CD4-positive, alpha-beta memory T cell (primary cell): ENCODE data around the gene GLS. TPM values are rescaled to one million over a fixed set of nuclear protein-coding genes. Genes with fewer than 3 reads are reported as not detected.

ENCODE experiments used
- CTCF ChIA-PET: fragments of 350-600 bp; sonication (Branson Sonifier 250); formaldehyde crosslinking; loops from one replicate; lab custom pipeline; 2021; ENCODE audit warnings: inconsistent platforms; ENCODE audit not compliant: partially characterized antibody; lab: Charles Lee
- POLR2A ChIA-PET: fragments of 350-600 bp; sonication (Branson Sonifier 250); formaldehyde crosslinking; loops from one replicate; lab custom pipeline; 2021; ENCODE audit not compliant: partially characterized antibody; lab: Charles Lee
- DNase-seq, 5 donors: peaks; one replicate each; pipeline versions ENCODE4 v3.0.0 to v3.0.0-alpha.2; 2020 to 2022; ENCODE audit warnings: mixed read lengths in 1 of 5
- H3K27ac ChIP-seq: one replicate; pipeline ENCODE4 v1.7.0; 2013; ENCODE audit warnings: low read depth, low read length
- H3K27me3 ChIP-seq: 2 replicates; pipeline ENCODE4 v1.7.0; 2013; ENCODE audit warnings: mild to moderate bottlenecking, low read length, moderate library complexity; ENCODE audit not compliant: insufficient read depth
- H3K36me3 ChIP-seq: 2 replicates; pipeline ENCODE4 v1.7.0; 2013; ENCODE audit warnings: mild to moderate bottlenecking, low read length, moderate library complexity; ENCODE audit not compliant: insufficient read depth
- H3K4me1 ChIP-seq: 2 replicates; pipeline ENCODE4 v1.7.0; 2013; ENCODE audit warnings: mild to moderate bottlenecking, low read length, moderate library complexity; ENCODE audit not compliant: insufficient read depth
- H3K4me3 ChIP-seq, 2 donors: one replicate each; pipeline ENCODE4 v1.7.0; 2013; ENCODE audit warnings: low read length in 2 of 2, mild to moderate bottlenecking in 1 of 2
- H3K9me3 ChIP-seq, 2 donors: one replicate each; pipeline ENCODE4 v1.7.0; 2013; ENCODE audit warnings: low read length in 2 of 2, control low read depth in 1 of 2; ENCODE audit not compliant: control insufficient read depth in 1 of 2
- H3K27ac Mint-ChIP-seq, 7 donors: one replicate each; pipeline ENCODE4 v1.8.0; 2020 to 2021; ENCODE audit warnings: mixed read lengths in 7 of 7, mild to moderate bottlenecking in 6 of 7, inconsistent platforms in 3 of 7, moderate library complexity in 3 of 7
- H3K27me3 Mint-ChIP-seq, 2 donors: one replicate each; pipeline ENCODE4 v1.8.0; 2020 to 2021; ENCODE audit warnings: mixed read lengths in 2 of 2
- H3K36me3 Mint-ChIP-seq, 2 donors: one replicate each; pipeline ENCODE4 v1.8.0; 2020 to 2021; ENCODE audit warnings: mixed read lengths in 2 of 2, inconsistent platforms in 1 of 2, mild to moderate bottlenecking in 1 of 2
- H3K4me1 Mint-ChIP-seq, 4 donors: one replicate each; pipeline ENCODE4 v1.8.0; 2020 to 2021; ENCODE audit warnings: mixed read lengths in 4 of 4, mild to moderate bottlenecking in 1 of 4
- H3K4me3 Mint-ChIP-seq, 8 donors: one replicate each; pipeline ENCODE4 v1.8.0; 2020 to 2021; ENCODE audit warnings: mixed read lengths in 8 of 8, mild to moderate bottlenecking in 7 of 8, moderate library complexity in 6 of 8, inconsistent platforms in 3 of 8
- H3K9me3 Mint-ChIP-seq, 8 donors: one replicate each; pipeline ENCODE4 v1.8.0; 2020 to 2021; ENCODE audit warnings: mixed read lengths in 8 of 8, mild to moderate bottlenecking in 5 of 8, inconsistent platforms in 3 of 8, moderate library complexity in 1 of 8
- intact Hi-C: fragments of 100-400 bp; cut with micrococcal nuclease; formaldehyde crosslinking; loops from one replicate; pipeline ENCODE4 v1.15.1; 2023
- polyA plus RNA-seq, 2 donors: library from polyadenylated mRNA; unstranded; fragments of 300-500 nt; fragmentation: Illumina TruSeq; gene quantifications; one replicate each; pipeline ENCODE4 v1.2.3, GENCODE V29; 2021
- total RNA-seq, 2 experiments: library from RNA; stranded (reverse); gene quantifications; one replicate each; pipeline ENCODE4 v1.2.3, GENCODE V29; 2021

GLS gene
- total and polyA plus RNA-seq, 4 experiments from 2014 or later = 27.0 to 208 (median 132) TPM

GRCh38 chr2:190876631-190877030, 4.0 kb upstream of the GLS start:
- H3K4me3 Mint-ChIP-seq = no peak overlapping the region
- DNase-seq = no peak
- Histone ChIP-seq H3K27me3 (no peaks in the 10 kb centered on the region), H3K36me3 (no peaks in the 10 kb centered on the region), H3K9me3 (no peaks in the 10 kb centered on the region), H3K4me3 (no peak overlapping the region), H3K27ac (no peak overlapping the region), H3K4me1 (peaks cover 32% of the 10 kb centered on the region)
- H3K27me3 Mint-ChIP-seq = no peaks in the 10 kb centered on the region
- ChIA-PET POLR2A (interaction anchor here (7.3 kb wide), 1 partner anchor 143 kb away, joined by 66 read pairs; no protein-coding TSS in a partner anchor), CTCF (interaction anchor here (8.6 kb wide), 1 partner anchor 26 kb away, joined by 83 read pairs; no protein-coding TSS in a partner anchor)
- intact Hi-C loops = loop anchor here (1.0 kb wide), 1 partner anchor 26 kb away; no protein-coding TSS in a partner anchor
- H3K4me1 Mint-ChIP-seq = peaks cover 13 to 39% (median 23%) of the 10 kb centered on the region in 4 donors
- peaks cover 0 to 4% (median 0%) of the 10 kb centered on the region in 8 donors for H3K9me3 Mint-ChIP-seq
- peaks cover 0 to 6% of the 10 kb centered on the region in 2 donors for H3K36me3 Mint-ChIP-seq
- peak overlapping the region in 1 of 7 donors; percentile 73 for H3K27ac Mint-ChIP-seq

DNA sequence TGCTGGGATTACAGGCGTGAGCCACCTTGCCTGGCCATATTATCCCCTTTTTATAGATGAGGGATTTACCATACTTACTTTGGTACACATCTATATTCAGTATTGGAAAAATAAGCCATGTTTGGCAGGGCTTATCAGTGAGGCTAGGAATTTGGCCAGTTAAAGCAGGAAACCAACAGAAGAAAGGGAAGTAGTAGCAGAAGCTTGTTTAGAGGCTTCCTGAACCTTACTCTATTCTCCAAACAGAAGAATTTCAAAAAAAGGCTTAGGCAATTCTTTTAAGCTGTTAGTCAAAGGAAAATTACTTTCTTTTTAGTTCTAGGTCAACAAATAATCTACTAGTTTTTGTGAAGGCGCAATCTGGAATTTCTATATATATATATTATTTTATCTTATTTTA, 3.2 kb upstream of the GLS start:
- peaks cover 32% of the 10 kb centered on the region for H3K4me1 ChIP-seq
- H3K9me3 Mint-ChIP-seq = peaks cover 0 to 4% (median 0%) of the 10 kb centered on the region in 8 donors
- no peak overlapping the region for H3K4me3 ChIP-seq
- peak overlapping the region in 3 of 7 donors; percentile 24 to 59 (median 50) for H3K27ac Mint-ChIP-seq
- DNase-seq = no peak
- ChIA-PET CTCF (interaction anchor here (1.9 to 8.6 kb wide), 2 partner anchors 14 to 27 kb away, joined by 5 to 83 read pairs; no protein-coding TSS in a partner anchor), POLR2A (interaction anchor here (7.3 kb wide), 1 partner anchor 142 kb away, joined by 66 read pairs; no protein-coding TSS in a partner anchor)
- H3K27me3 ChIP-seq = no peaks in the 10 kb centered on the region
- no peaks in the 10 kb centered on the region for H3K27me3 Mint-ChIP-seq
- intact Hi-C loops = no loop called here
- H3K27ac ChIP-seq = no peak overlapping the region
- peak overlapping the region in 1 of 8 donors; percentile 15 for H3K4me3 Mint-ChIP-seq
- H3K36me3 Mint-ChIP-seq = peaks cover 0 to 12% of the 10 kb centered on the region in 2 donors
- H3K36me3 ChIP-seq = no peaks in the 10 kb centered on the region
- peaks cover 13 to 47% (median 24%) of the 10 kb centered on the region in 4 donors for H3K4me1 Mint-ChIP-seq
- H3K9me3 ChIP-seq = no peaks in the 10 kb centered on the region

GRCh38 chr2:190879474-190880377, 895 bp upstream of the GLS start:
- peaks cover 30 to 70% (median 44%) of the 10 kb centered on the region in 4 donors for H3K4me1 Mint-ChIP-seq
- peaks cover 0 to 4% (median 0%) of the 10 kb centered on the region in 8 donors for H3K9me3 Mint-ChIP-seq
- peaks cover 7 to 29% of the 10 kb centered on the region in 2 donors for H3K36me3 Mint-ChIP-seq
- peak overlapping the region; percentile 93 for H3K27ac ChIP-seq
- no peaks in the 10 kb centered on the region for H3K9me3 ChIP-seq
- no peaks in the 10 kb centered on the region for H3K27me3 Mint-ChIP-seq
- no peaks in the 10 kb centered on the region for H3K36me3 ChIP-seq
- CTCF ChIA-PET = interaction anchor here (0.6 to 8.6 kb wide), 6 partner anchors 9 to 135 kb away, joined by 3 to 83 read pairs (median 3); partner anchors contain the start of gene STAT1
- peaks cover 52% of the 10 kb centered on the region for H3K4me1 ChIP-seq
- POLR2A ChIA-PET = interaction anchor here (0.6 to 7.3 kb wide), 26 partner anchors 11 to 1299 kb away, joined by 3 to 94 read pairs (median 8); partner anchors contain the start of genes NABP1, NEMP2, SLC40A1 and STAT1
- peak overlapping the region; percentile 88 to 94 for H3K4me3 ChIP-seq
- peak overlapping the region; percentile 96 to 99 (median 99) for H3K27ac Mint-ChIP-seq
- peak in 1 of 5 donors; percentile 69 for DNase-seq
- H3K27me3 ChIP-seq = no peaks in the 10 kb centered on the region
- intact Hi-C loops = loop anchor here (1.0 to 5.0 kb wide), 7 partner anchors 29 to 1097 kb away; partner anchors contain the start of genes MFSD6, NAB1, NEMP2 and ORMDL1
- H3K4me3 Mint-ChIP-seq = peak overlapping the region; percentile 96 to 99 (median 97)

DNA sequence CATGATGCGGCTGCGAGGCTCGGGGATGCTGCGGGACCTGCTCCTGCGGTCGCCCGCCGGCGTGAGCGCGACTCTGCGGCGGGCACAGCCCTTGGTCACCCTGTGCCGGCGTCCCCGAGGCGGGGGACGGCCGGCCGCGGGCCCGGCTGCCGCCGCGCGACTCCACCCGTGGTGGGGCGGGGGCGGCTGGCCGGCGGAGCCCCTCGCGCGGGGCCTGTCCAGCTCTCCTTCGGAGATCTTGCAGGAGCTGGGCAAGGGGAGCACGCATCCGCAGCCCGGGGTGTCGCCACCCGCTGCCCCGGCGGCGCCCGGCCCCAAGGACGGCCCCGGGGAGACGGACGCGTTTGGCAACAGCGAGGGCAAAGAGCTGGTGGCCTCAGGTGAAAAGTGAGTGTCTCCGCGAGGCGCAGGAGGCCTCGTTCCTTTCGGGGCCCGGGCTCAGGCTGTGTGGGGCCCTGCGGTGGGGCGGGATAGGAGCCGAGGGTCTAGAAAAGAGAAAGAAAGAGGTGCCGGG, 520 bp downstream of the GLS start:
- peak overlapping the region; percentile 62 to 94 for H3K4me3 ChIP-seq
- no peaks in the 10 kb centered on the region for H3K27me3 ChIP-seq
- intact Hi-C loops = loop anchor here (2.0 to 5.0 kb wide), 5 partner anchors 140 to 1099 kb away; partner anchors contain the start of genes MFSD6, NAB1, NEMP2 and ORMDL1
- H3K4me3 Mint-ChIP-seq = peak overlapping the region; percentile 96 to 99 (median 98)
- peak overlapping the region; percentile 91 to 99 (median 99) for H3K27ac Mint-ChIP-seq
- peaks cover 53% of the 10 kb centered on the region for H3K4me1 ChIP-seq
- DNase-seq = peak in 1 of 5 donors; percentile 72
- no peaks in the 10 kb centered on the region for H3K36me3 ChIP-seq
- ChIA-PET CTCF (interaction anchor here (0.9 to 3.3 kb wide), 7 partner anchors 12 to 142 kb away, joined by 3 to 27 read pairs (median 4); partner anchors contain the start of gene STAT1), POLR2A (interaction anchor here (0.6 to 7.3 kb wide), 43 partner anchors 9 to 1223 kb away, joined by 3 to 94 read pairs (median 5); partner anchors contain the start of genes HIBCH, MFSD6, NAB1 and NABP1)
- H3K36me3 Mint-ChIP-seq = peaks cover 7 to 31% of the 10 kb centered on the region in 2 donors
- H3K9me3 ChIP-seq = no peaks in the 10 kb centered on the region
- peaks cover 28 to 66% (median 42%) of the 10 kb centered on the region in 4 donors for H3K4me1 Mint-ChIP-seq
- peak overlapping the region; percentile 93 for H3K27ac ChIP-seq
- no peaks in the 10 kb centered on the region for H3K27me3 Mint-ChIP-seq
- H3K9me3 Mint-ChIP-seq = peaks cover 0 to 4% (median 0%) of the 10 kb centered on the region in 8 donors

DNA sequence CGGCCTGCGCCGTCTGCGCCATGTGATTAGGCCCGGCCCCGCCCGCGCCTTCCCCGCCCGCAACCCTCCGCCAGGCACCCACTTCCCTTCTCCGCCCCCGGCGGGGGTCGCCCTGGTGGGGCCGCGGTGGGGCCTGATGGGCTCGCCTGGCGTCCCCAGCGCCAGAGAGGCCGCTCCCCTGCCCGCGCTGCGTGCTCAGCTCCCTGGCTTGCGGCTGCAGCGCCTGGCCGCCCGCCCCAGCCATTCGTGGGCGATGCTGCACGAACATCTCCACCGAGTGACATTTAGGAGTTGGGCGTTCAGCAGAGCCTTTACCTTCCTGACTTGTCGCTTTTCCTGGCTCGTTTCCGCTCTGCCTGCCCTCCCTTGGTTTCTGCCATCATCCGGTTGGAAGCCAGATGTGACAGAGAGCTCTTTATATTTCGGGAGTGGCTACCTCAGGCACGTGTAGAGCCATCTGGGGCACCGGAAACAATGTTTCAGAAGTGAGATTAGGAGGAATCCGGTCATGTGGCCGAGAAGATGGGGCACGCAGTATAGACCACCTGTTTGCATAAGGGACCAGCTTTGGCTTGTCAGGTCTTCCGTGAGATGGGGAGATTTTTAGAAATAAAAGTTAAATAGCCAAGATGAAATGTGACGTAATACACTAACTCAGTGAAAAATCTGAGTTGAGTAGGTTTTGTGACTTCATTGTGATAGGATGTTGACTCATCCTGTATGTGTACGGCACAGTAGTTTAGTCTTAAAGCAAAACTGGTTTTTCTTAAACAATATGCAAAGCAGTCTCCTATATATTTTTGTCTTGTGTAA, 1.2 kb downstream of the GLS start:
- H3K4me3 ChIP-seq = peak overlapping the region; percentile 62 to 94
- peak overlapping the region; percentile 93 for H3K27ac ChIP-seq
- intact Hi-C loops = loop anchor here (1.0 to 5.0 kb wide), 8 partner anchors 8 to 1100 kb away; partner anchors contain the start of genes MFSD6, NAB1, NEMP2 and ORMDL1
- DNase-seq = peak; percentile 81 to 96 (median 86)
- Mint-ChIP-seq H3K9me3 (peaks cover 0 to 5% (median 0%) of the 10 kb centered on the region in 8 donors), H3K27ac (peak overlapping the region; percentile 94 to 99 (median 98)), H3K27me3 (no peaks in the 10 kb centered on the region), H3K4me1 (peaks cover 29 to 61% (median 45%) of the 10 kb centered on the region in 4 donors), H3K36me3 (peaks cover 7 to 31% of the 10 kb centered on the region in 2 donors), H3K4me3 (peak overlapping the region; percentile 88 to 98 (median 96))
- H3K27me3 ChIP-seq = no peaks in the 10 kb centered on the region
- ChIA-PET CTCF (interaction anchor here (0.9 to 3.3 kb wide), 7 partner anchors 11 to 141 kb away, joined by 3 to 27 read pairs (median 4); partner anchors contain the start of gene STAT1), POLR2A (interaction anchor here (0.5 to 7.3 kb wide), 49 partner anchors 10 to 1312 kb away, joined by 3 to 94 read pairs (median 5); partner anchors contain the start of genes HIBCH, MFSD6, NAB1 and NABP1)
- H3K9me3 ChIP-seq = no peaks in the 10 kb centered on the region
- peaks cover 53% of the 10 kb centered on the region for H3K4me1 ChIP-seq
- no peaks in the 10 kb centered on the region for H3K36me3 ChIP-seq
